Endothelial cell of umbilical vein (primary cell): Measurements from ENCODE around the gene GABRR3. TPM values are rescaled to one million over a fixed set of nuclear protein-coding genes. Genes with fewer than 3 reads are reported as not detected.

Experiments
- BruUV-seq: library from RNA; stranded (reverse); fragments of 400-500 nt; replicated peaks from 2 replicates; lab custom pipeline; 2021; lab: Mats Ljungman, UMichigan
- CTCF ChIA-PET: fragments of 300-600, 350-600 bp; sonication (Branson Sonifier 250); formaldehyde crosslinking; loops from one replicate; lab custom pipeline; 2021; ENCODE audit warnings: antibody characterized with exemption, inconsistent platforms; lab: Charles Lee
- POLR2A ChIA-PET: fragments of 300-600, 350-600 bp; sonication (Branson Sonifier 250); formaldehyde crosslinking; loops from one replicate; lab custom pipeline; 2021; ENCODE audit warnings: antibody characterized with exemption, inconsistent platforms; lab: Charles Lee
- DNase-seq: peaks from one replicate; pipeline ENCODE4 v3.0.0-alpha.2; 2011; ENCODE audit warnings: low read depth, low spot score
- FAIRE-seq: peaks from 2 replicates; lab custom pipeline; 2011; peaks lifted over from hg19 to GRCh38; lab: Jason Lieb, UNC
- H2AFZ ChIP-seq: 2 replicates; pipeline ENCODE4 v1.6.0; 2012; ENCODE audit warnings: low read depth, low read length, control low read depth, inconsistent platforms
- H3K27ac ChIP-seq: 2 replicates; pipeline ENCODE4 v1.5.1; 2011; ENCODE audit warnings: low read depth, mild to moderate bottlenecking, control low read depth, low read length, moderate library complexity; ENCODE audit not compliant: insufficient read depth
- H3K27me3 ChIP-seq, 2 experiments: 2 replicates each; pipeline versions ENCODE4 v1.6.0 to v1.6.1; 2011; ENCODE audit warnings: low read length in 2 of 2, mixed read lengths in 1 of 2; ENCODE audit not compliant: control insufficient read depth in 2 of 2, insufficient read depth in 2 of 2
- H3K36me3 ChIP-seq, 2 experiments: 2 replicates in 1 of 2; 3 replicates in 1 of 2; pipeline ENCODE4 v1.5.1; 2011; ENCODE audit warnings: low read length in 2 of 2, mild to moderate bottlenecking in 1 of 2, moderate library complexity in 1 of 2; ENCODE audit not compliant: control insufficient read depth in 2 of 2, insufficient read depth in 2 of 2; ENCODE audit errors: extremely low read depth in 1 of 2
- H3K4me1 ChIP-seq: 3 replicates; pipeline ENCODE4 v1.5.1; 2011; ENCODE audit warnings: mild to moderate bottlenecking, low read length; ENCODE audit not compliant: control insufficient read depth, insufficient read depth; ENCODE audit errors: extremely low read depth
- H3K4me2 ChIP-seq: 2 replicates; pipeline ENCODE4 v1.6.1; 2011; ENCODE audit warnings: low read length, control low read depth, mixed read lengths; ENCODE audit not compliant: insufficient read depth
- H3K4me3 ChIP-seq, 3 experiments: fragments of 200-600 bp in 1 of 3; sonication (generic), shearing (Covaris generic) in 1 of 3; replicated peaks in 1 of 3; 2 replicates each; pipeline ENCODE4 v1.5.1; 2011 to 2016; ENCODE audit warnings: control low read depth in 3 of 3, low read length in 3 of 3, mild to moderate bottlenecking in 2 of 3, inconsistent platforms in 1 of 3, low read depth in 1 of 3, moderate library complexity in 1 of 3; ENCODE audit not compliant: insufficient read depth in 1 of 3
- H3K79me2 ChIP-seq: 2 replicates; pipeline ENCODE4 v1.6.0; 2012; ENCODE audit warnings: low read length, inconsistent platforms; ENCODE audit not compliant: control insufficient read depth, insufficient read depth
- H3K9ac ChIP-seq: replicated peaks from 2 replicates; pipeline ENCODE3; 2011; ENCODE audit warnings: low read length, control low read depth; ENCODE audit not compliant: insufficient read depth; ENCODE audit errors: extremely low read depth
- H3K9me1 ChIP-seq: replicated peaks from 3 replicates; pipeline ENCODE4 v1.6.0; 2011; ENCODE audit warnings: mild to moderate bottlenecking, low read length; ENCODE audit not compliant: control insufficient read depth, insufficient read depth; ENCODE audit errors: extremely low read depth
- H3K9me3 ChIP-seq: replicated peaks from 2 replicates; pipeline ENCODE4 v1.5.1; 2012; ENCODE audit warnings: low read length, inconsistent platforms; ENCODE audit not compliant: control insufficient read depth, insufficient read depth
- H4K20me1 ChIP-seq: replicated peaks from 2 replicates; pipeline ENCODE3; 2011; ENCODE audit warnings: mild to moderate bottlenecking, low read length; ENCODE audit not compliant: control insufficient read depth, insufficient read depth; ENCODE audit errors: extremely low read depth
- CTCF ChIP-seq, 2 donors: IDR thresholded peaks; 1 replicate in 1 of 2; 2 replicates in 1 of 2; pipeline ENCODE4 v1.5.1; 2011; ENCODE audit warnings: low read length in 2 of 2, mild to moderate bottlenecking in 2 of 2, moderate library complexity in 2 of 2, control low read depth in 1 of 2, inconsistent platforms in 1 of 2, low read depth in 1 of 2; ENCODE audit not compliant: insufficient read depth in 1 of 2; ENCODE audit errors: extremely low read depth in 1 of 2
- EZH2 ChIP-seq: IDR thresholded peaks from 2 replicates; pipeline ENCODE4 v1.6.1; 2012; ENCODE audit warnings: borderline replicate concordance, low read depth, mild to moderate bottlenecking, moderate library complexity, low read length, inconsistent platforms; ENCODE audit not compliant: severe bottlenecking
- FOS ChIP-seq: IDR thresholded peaks from 2 replicates; pipeline ENCODE4 v1.6.1; 2011; ENCODE audit warnings: mild to moderate bottlenecking, low read length, moderate library complexity, borderline replicate concordance; ENCODE audit not compliant: insufficient read depth
- GATA2 ChIP-seq: IDR thresholded peaks from 2 replicates; pipeline ENCODE4 v1.7.0; 2011; ENCODE audit warnings: low read depth, mild to moderate bottlenecking, moderate library complexity, mixed read lengths, low read length; ENCODE audit not compliant: insufficient read length, insufficient read depth
- JUN ChIP-seq: IDR thresholded peaks from 2 replicates; pipeline ENCODE4 v1.6.1; 2011; ENCODE audit warnings: borderline replicate concordance, low read depth; ENCODE audit not compliant: insufficient read length, insufficient read depth
- MAX ChIP-seq: IDR thresholded peaks from 2 replicates; pipeline ENCODE4 v1.6.1; 2011; ENCODE audit not compliant: insufficient read depth, insufficient read length
- MYC ChIP-seq: IDR thresholded peaks from one replicate; pipeline ENCODE4 v1.6.1; 2011; ENCODE audit warnings: mild to moderate bottlenecking, low read depth, low read length
- POLR2A ChIP-seq: IDR thresholded peaks from 2 replicates; pipeline ENCODE4 v1.6.1; 2012; ENCODE audit warnings: low read depth, mild to moderate bottlenecking, control low read depth, low read length
- POLR2AphosphoS5 ChIP-seq: IDR thresholded peaks from 2 replicates; pipeline ENCODE4 v1.6.1; 2012; ENCODE audit warnings: low read depth, mild to moderate bottlenecking, control low read depth, low read length, moderate library complexity; ENCODE audit not compliant: insufficient read depth
- dilution Hi-C: fragments of 300-500 bp; cut with MboI; formaldehyde crosslinking; loops from one replicate; pipeline ENCODE4 v1.15.0; 2019; ENCODE audit warnings: low sequenced_read_pairs; ENCODE audit not compliant: extremely low pct_ligation_motif_present
- intact Hi-C: fragments of 100-400 bp; cut with micrococcal nuclease; formaldehyde crosslinking; loops from one replicate; pipeline ENCODE4 v1.10.0; 2022
- polyA plus RNA-seq, 4 experiments: library from polyadenylated mRNA; depleted of rRNA in 3 of 4; stranded (reverse) in 3 of 4; unstranded in 1 of 4; fragments of >200 nt; gene quantifications; 2 replicates each; pipeline versions ENCODE4 v1.2.1 to v1.2.3, GENCODE V29; 2011 to 2012; ENCODE audit warnings: missing spikeins in 1 of 4
- total RNA-seq: library from RNA; stranded (reverse); gene quantifications from 2 replicates; pipeline ENCODE4 v1.2.3, GENCODE V29; 2021

GABRR3 gene
- total and polyA plus RNA-seq, 2 donors (not counting 3 experiments of a cell fraction or from before 2014, with no cell fraction given): not detected

GRCh38 chr3:97979610-97980009 lies 55.5 kb downstream of the GABRR3 start:
- CTCF ChIA-PET: interaction anchor here (1.9 kb wide), 1 partner anchor 43 kb away, joined by 5 read pairs; no protein-coding TSS in a partner anchor

GRCh38 chr3:97975466-97975865 lies 59.6 kb downstream of the GABRR3 start:
- TF ChIP-seq GATA2: no peak
- no peak for TF ChIP-seq MAX
- no peak for TF ChIP-seq FOS
- no peak for TF ChIP-seq MYC
- no peak for TF ChIP-seq POLR2A
- TF ChIP-seq JUN: no peak
- no peak for TF ChIP-seq EZH2
- no peak for TF ChIP-seq CTCF (IDR thresholded peaks at IDR 0.05; ENCODE audit: extremely low read depth in 1 of 2, insufficient read depth in 1 of 2, low read depth in 1 of 2, low read length in 2 of 2)
- no peak for TF ChIP-seq POLR2AphosphoS5
- Histone ChIP-seq H3K27ac (no peak overlapping the region), H3K4me2 (no peak overlapping the region), H4K20me1 (no peaks in the 10 kb centered on the region), H3K9ac (no peak overlapping the region), H3K36me3 (no peaks in the 10 kb centered on the region), H2AFZ (no peak overlapping the region), H3K27me3 (peaks cover 3 to 6% of the 10 kb centered on the region in 2 experiments), H3K4me1 (peaks cover 13% of the 10 kb centered on the region), H3K4me3 (no peak overlapping the region), H3K9me3 (no peaks in the 10 kb centered on the region), H3K79me2 (peaks cover 15% of the 10 kb centered on the region), H3K9me1 (no peaks in the 10 kb centered on the region)
- ChIA-PET POLR2A (no interaction called here), CTCF (interaction anchor here (0.6 to 1.5 kb wide), 4 partner anchors 9 to 175 kb away, joined by 3 to 5 read pairs (median 4); no protein-coding TSS in a partner anchor)
- FAIRE-seq: no peak
- DNase-seq: no peak
- BruUV-seq: no TSS peak
- intact Hi-C loops: no loop called here
- dilution Hi-C loops: no loop called here

More at GRCh38 chr3:97979610-97980009, 55.5 kb downstream of the GABRR3 start:
- no peaks in the 10 kb centered on the region for H3K9me3 ChIP-seq
- intact Hi-C loops (no loop called here), dilution Hi-C loops (no loop called here)
- H2AFZ ChIP-seq: no peak overlapping the region
- H3K9ac ChIP-seq: no peak overlapping the region
- no peaks in the 10 kb centered on the region for H4K20me1 ChIP-seq
- H3K4me1 ChIP-seq: peaks cover 4% of the 10 kb centered on the region
- H3K27ac ChIP-seq: no peak overlapping the region
- no peak for TF ChIP-seq GATA2
- TF ChIP-seq MAX: no peak
- no peaks in the 10 kb centered on the region for H3K79me2 ChIP-seq
- H3K4me3 ChIP-seq: no peak overlapping the region
- POLR2A ChIA-PET: no interaction called here
- no peak overlapping the region for H3K4me2 ChIP-seq
- no TSS peak for BruUV-seq
- no peak for DNase-seq
- no peaks in the 10 kb centered on the region for H3K36me3 ChIP-seq
- no peak for FAIRE-seq
- H3K9me1 ChIP-seq: no peaks in the 10 kb centered on the region
- peaks cover 4 to 12% of the 10 kb centered on the region in 2 experiments for H3K27me3 ChIP-seq
